Measurements from ENCODE around the gene MOB3A.

DNA sequence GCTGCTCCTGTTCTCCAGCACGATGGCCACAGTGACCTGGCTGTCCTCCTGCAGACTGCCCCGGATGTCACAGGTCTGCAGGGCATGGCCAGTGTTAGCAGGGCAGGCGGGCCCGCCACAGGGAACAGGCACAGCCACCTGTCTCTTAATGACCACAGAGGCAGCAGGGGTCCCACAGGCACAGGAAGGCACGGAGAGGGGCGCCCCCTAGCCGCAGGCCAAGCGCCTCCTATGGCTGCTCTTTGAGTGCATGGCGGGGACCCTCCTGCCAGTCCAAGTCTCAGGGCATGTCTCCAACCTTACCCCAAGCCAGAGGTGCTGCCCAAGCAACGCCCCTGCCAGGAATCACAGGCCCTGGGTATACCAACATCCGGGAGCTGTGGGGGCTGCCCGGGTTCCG lies 14.7 kb upstream of the MOB3A start:
- TF ChIP-seq, protein P1, sequence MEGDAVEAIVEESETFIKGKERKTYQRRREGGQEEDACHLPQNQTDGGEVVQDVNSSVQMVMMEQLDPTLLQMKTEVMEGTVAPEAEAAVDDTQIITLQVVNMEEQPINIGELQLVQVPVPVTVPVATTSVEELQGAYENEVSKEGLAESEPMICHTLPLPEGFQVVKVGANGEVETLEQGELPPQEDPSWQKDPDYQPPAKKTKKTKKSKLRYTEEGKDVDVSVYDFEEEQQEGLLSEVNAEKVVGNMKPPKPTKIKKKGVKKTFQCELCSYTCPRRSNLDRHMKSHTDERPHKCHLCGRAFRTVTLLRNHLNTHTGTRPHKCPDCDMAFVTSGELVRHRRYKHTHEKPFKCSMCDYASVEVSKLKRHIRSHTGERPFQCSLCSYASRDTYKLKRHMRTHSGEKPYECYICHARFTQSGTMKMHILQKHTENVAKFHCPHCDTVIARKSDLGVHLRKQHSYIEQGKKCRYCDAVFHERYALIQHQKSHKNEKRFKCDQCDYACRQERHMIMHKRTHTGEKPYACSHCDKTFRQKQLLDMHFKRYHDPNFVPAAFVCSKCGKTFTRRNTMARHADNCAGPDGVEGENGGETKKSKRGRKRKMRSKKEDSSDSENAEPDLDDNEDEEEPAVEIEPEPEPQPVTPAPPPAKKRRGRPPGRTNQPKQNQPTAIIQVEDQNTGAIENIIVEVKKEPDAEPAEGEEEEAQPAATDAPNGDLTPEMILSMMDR (IDR thresholded peaks at IDR 0.05; ENCODE audit: low read depth, low read length, poor library complexity, severe bottlenecking), result peak; percentile 88
- no peak for TF ChIP-seq EZH2phosphoT487 (IDR thresholded peaks at IDR 0.05; ENCODE audit: borderline replicate concordance, low read length)
